Measurements from ENCODE around the gene CPZ.

CPZ gene

GRCh38 chr4:8581094-8581861, 11.3 kb upstream of the CPZ start:
- no peak for DNase-seq (ENCODE audit: low read depth)

DNA sequence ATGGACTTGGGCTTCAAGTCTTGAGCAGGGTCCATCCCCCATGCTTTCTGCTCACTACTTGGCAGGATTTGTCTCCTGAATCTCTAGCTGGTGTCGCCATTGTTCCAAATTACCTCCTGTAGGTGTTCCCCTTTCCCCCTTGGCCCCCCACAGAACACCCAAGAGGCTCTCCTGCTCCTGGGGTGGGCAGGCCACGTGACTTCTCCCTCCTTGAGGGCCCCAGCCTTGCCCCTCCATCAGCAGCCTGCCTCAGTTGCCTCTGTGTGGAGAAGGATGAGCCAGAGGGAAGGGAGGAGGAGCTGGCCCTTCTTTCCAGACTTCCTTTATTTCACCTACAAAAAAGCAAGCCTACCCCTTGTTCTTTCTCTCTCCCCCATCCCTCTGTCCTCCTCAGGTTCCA, 10.5 kb upstream of the CPZ start:
- DNase-seq (ENCODE audit: low read depth) = no peak

DNA sequence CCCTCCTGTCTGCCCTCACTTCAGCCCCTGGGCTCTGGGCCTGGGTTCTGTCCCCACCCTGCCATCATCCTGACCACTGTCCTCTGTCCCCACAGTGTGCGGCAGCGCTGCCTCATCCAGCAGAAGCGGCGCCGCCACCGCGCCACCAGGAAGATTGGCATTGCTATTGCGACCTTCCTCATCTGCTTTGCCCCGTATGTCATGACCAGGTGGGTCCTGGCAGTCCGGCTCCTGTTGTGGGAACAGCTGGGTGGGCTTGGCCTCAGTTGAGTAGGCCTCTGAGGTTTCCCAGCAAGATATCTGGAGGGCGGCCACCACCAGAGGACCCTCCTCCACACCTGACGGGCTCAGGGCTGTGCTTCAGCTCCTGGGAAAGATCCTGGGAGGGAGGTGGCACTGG, 10.1 kb upstream of the CPZ start:
- DNase-seq (ENCODE audit: low read depth) = no peak

DNA sequence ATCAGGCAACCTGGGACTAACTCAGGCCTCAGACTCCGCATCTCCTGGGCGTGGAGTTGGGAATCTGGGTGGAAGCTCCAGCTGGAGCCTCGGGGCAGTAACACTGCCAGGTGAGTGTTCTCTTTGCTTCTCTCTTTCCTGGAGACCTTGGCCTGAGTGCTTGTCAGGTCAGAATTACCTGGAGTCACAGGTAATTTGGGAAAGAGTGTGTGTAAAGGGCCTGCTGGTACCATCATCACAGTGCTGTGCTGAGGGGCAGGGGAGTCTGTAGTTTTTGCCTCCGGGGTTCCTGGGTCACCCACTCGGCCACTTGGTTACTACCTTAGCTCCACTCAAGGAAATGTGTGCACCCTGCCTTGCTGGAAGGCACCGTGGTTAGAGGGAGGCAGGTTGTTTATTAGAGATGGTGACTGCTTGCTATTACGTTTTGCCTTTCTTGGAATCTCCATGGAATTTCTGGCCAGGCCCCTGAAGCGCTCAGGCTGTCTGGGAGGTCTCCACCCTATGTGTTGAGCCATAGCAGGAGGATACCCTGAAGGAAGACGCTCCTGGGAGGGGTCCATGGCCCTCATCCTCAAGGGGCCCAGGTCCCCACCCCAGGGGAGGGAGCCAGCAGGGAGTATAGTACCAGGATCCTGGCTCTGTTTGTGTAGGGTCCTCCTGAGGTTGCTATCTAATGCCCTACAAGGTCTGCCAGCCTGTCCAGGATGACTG, 9.5 kb upstream of the CPZ start:
- DNase-seq (ENCODE audit: low read depth) = no peak

- no peak for DNase-seq (ENCODE audit: low read depth)
Observed at GRCh38 chr4:8583655-8584025, 8.9 kb upstream of the CPZ start.

DNA sequence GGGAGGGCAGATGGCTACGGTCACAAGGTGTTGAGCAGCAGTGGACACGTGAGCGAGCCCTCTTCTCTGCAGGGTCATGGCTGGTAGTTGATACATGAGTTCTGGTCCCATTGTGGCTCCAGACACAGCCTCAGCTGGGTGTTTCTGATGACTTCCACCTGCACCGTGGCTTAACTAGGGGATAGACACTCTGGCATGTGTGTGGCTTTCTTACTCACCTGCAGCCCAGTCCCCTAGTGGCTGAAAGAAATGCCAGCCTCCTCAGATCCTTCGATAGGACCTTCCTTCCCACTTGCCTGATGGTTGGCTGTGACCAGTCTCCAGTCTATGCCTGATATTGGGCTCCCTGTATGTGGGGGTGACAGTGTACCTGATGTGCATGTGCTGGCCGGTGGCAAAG, 7.4 kb upstream of the CPZ start:
- no peak for DNase-seq (ENCODE audit: low read depth)

- no peak for DNase-seq (ENCODE audit: low read depth)
Observed at GRCh38 chr4:8585721-8586212, 6.8 kb upstream of the CPZ start.

DNA sequence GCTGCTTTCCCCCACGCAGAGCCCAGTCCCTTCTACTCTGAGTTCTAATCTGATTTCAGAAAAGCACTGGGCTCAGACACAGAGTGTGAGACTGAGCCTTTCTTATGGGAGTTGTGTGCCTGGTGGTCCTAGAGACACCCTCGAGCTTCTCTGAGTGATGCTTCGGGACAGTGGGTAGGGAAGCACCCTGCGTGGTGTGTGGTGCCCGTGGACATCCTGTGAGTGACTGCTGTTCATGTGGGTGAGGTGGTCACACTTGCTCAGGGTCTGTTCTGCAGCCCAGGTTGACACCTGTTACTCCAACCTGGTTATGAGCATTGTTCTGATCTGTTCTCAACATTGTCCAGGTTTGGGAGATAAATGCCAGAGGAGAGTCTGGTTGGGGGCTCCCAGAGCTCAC, 6.3 kb upstream of the CPZ start:
- no peak for DNase-seq (ENCODE audit: low read depth)

GRCh38 chr4:8586671-8587468, 5.7 kb upstream of the CPZ start:
- no peak for DNase-seq (ENCODE audit: low read depth)

DNA sequence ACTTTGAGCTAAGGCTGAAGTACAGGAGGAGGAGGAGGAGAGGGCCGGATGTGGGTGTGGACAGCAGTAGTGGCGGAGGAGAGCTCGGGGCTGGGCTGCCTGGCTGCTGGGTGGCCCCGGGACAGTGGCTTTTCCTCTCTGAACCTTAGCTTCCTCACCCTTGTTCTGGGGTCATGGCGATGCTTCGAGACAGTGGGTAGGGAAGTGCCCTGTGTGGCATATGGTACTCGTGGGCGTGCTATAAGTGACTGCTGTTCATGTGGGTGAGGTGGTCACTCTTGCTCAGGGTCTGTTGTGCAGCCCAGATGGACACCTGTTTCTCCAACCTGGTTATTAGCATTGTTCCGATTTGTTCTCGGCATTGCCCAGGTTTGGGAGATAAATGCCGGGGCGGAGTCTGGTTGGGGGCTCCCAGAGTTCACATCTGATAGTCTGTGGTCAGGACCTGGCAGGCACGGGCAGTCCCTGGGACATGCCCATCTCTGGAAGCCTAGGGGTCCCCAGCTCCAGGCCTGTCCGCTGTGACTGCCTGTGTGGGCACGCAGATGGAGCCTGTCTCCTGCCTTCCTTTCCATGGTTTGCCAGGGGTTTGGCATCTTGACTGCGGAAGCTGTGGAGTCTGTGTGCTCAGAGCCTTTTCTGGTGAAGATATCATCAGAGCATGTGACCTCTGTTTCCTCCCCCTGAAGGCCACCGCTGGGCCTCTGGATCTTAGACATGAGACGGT, 4.9 kb upstream of the CPZ start:
- DNase-seq (ENCODE audit: low read depth) = no peak

DNA sequence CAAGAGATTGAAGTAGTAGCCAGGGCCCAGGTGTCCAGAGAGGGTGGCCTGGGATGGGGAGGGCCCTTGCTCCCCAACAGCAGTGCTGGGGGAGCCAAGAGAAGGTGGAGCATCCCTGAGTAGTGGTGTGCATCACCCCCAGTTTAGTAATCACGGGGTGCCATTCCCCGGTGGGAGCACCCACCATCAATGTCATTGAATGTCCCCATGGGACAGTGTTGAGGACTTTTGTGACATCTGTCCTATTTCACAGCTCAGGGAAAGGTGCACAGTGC, 4.4 kb upstream of the CPZ start:
- DNase-seq (ENCODE audit: low read depth) = no peak

- DNase-seq (ENCODE audit: low read depth) = no peak
Observed at GRCh38 chr4:8589336-8589735, 3.2 kb upstream of the CPZ start.

DNA sequence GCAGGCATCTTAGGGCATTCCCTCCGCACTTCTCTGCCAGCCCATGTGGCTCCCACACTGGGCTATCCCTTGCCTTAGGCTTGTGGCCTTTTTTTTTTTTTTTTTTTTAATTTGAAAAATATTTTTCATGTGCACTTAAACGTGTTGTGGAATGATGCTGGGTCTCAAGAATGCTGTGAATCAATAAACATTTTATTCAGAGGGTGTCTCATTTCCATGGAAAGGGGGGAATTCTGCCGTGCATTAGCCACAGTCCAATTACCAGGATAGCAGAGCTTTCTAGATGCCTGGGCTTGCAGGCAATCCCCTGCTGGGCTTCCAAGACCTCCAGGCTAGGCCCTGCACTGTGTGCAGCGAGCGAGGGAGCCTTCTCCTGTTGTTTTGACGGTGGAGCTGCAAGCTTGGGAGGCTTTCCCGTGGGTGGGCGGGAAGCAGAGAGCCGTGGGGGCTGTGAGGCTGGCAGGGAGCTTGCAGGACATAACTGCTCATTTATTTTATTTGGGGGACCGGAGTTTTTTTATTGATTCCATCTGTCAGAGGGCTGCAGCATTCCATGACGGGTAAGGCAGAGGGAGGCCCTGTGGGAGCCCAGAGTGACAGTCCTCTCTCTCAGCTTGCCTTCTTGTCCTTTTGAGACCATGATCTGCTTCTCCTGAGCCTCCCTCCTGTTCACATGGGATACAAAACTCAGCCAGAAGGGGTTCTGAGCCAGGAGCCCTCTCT, 2.6 kb upstream of the CPZ start:
- DNase-seq (ENCODE audit: low read depth) = no peak

DNA sequence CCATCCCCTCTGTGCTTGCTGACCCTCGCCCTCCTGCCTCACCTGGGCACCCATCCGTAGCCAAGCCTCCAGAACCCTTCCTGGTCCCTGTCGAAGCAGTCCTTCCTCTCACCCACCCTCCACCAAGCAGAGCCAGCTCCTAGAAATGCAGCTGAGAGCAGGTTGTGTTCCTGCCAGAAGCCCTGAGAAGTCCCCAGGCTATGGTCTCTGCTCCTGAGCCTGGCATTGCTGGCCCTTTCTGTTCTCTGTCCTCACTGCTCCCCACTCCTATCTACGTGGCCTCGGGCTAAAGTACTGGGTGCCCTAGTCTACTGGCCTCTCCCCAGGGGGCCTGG, 2.1 kb upstream of the CPZ start:
- no peak for DNase-seq (ENCODE audit: low read depth)

GRCh38 chr4:8591114-8591513, 1.5 kb upstream of the CPZ start:
- DNase-seq (ENCODE audit: low read depth) = no peak

GRCh38 chr4:8591626-8592365, 769 bp upstream of the CPZ start:
- DNase-seq (ENCODE audit: low read depth) = no peak

DNA sequence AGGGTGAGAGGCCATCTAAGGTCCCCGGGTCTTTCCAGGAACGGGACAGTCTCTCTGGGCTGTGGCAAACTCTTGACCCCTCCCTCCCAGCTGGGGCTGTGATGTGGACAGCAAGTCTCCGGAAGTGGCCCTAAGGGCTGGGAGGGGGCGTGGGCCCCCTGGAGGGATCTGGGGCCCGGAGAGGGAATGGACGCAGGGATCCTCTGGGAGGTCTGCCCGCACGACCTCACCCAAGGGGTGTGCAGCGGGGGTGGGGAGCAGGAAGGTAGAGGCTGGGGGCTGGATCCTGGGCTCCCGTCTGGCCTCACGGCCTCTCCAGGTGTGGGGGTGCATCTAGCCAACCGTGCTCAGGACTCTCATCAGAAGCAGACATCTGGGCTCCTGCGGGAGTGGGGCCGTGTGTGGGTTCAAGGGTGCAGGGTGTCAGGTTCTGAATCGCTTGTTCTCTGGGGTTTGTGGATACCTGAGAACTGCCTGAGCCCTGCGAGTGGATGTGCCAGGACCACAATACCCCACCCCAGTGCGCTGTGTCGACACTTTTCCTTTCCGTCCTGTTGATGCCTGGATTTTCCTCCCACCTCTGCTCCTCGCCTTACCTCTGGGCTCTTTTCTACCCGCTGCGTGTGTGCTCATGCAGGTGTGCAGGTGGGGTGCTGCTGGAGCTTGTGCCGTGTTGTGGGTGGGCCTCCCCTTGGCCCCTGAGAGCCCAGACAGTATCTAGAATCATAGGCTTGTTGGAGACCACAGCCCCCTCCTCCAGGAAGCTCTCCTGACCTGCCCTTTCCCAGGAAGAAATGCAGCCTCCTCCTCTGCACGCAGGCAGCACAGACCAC, 915 bp downstream of the CPZ start:
- no peak for DNase-seq (ENCODE audit: low read depth)

- no peak for DNase-seq (ENCODE audit: low read depth)
Observed at GRCh38 chr4:8594097-8595038, 1.8 kb downstream of the CPZ start.
